Transverse colon (tissue), 3 donors: ENCODE data around the gene SLC17A7.

Experiments used
- POLR2A ChIP-seq: fragments of 450-650 bp; IDR thresholded peaks from one replicate; pipeline ENCODE4 v1.6.1; 2016; ENCODE audit warnings: antibody characterized with exemption, mild to moderate bottlenecking, moderate library complexity
- TF ChIP-seq, protein P1 (sequence below), 5 experiments: fragments of 200-600 bp in 3 of 5; fragments of 450-650 bp in 2 of 5; sonication (generic) in 3 of 5; IDR thresholded peaks; 1 replicate in 2 of 5; 2 replicates in 3 of 5; pipeline ENCODE4 v1.5.1; 2016 to 2017; ENCODE audit warnings: antibody characterized with exemption in 5 of 5, inconsistent platforms in 3 of 5, mild to moderate bottlenecking in 2 of 5, moderate library complexity in 1 of 5

DNA sequence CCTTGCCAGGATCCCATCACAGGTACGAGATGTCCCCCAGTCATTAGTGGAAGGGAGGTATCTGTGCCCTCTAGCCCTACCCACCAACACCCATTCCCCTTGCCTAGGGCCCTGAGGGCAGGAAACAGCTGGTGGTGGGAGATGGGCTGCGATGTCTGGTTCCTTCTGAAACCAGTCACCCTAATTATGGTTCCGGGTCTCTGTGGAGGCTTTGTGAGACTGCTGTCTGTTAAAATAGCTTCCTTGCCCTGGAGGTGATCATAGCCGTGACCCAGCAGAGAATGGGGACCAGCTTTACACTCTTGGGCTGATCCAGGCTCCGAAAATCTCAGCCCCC lies 17.2 kb upstream of the SLC17A7 start:
- TF ChIP-seq, protein P1, sequence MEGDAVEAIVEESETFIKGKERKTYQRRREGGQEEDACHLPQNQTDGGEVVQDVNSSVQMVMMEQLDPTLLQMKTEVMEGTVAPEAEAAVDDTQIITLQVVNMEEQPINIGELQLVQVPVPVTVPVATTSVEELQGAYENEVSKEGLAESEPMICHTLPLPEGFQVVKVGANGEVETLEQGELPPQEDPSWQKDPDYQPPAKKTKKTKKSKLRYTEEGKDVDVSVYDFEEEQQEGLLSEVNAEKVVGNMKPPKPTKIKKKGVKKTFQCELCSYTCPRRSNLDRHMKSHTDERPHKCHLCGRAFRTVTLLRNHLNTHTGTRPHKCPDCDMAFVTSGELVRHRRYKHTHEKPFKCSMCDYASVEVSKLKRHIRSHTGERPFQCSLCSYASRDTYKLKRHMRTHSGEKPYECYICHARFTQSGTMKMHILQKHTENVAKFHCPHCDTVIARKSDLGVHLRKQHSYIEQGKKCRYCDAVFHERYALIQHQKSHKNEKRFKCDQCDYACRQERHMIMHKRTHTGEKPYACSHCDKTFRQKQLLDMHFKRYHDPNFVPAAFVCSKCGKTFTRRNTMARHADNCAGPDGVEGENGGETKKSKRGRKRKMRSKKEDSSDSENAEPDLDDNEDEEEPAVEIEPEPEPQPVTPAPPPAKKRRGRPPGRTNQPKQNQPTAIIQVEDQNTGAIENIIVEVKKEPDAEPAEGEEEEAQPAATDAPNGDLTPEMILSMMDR (IDR thresholded peaks at IDR 0.05): no peak
- TF ChIP-seq POLR2A: no peak
